NOMO-1 treated with dmso at 0.1 percent for 144 hours (cell line): ENCODE data around the gene SLC37A1.
"Not testable (repeated sequence)": the region's sequence is repeated elsewhere in the genome, so short reads cannot be mapped to it uniquely, and the experiment has no call there.

Experiments
- DNase-seq: peaks from one replicate; lab custom pipeline; 2025; ENCODE audit not compliant: unreplicated experiment; lab: John Stamatoyannopoulos, UW

The SLC37A1 gene

DNA sequence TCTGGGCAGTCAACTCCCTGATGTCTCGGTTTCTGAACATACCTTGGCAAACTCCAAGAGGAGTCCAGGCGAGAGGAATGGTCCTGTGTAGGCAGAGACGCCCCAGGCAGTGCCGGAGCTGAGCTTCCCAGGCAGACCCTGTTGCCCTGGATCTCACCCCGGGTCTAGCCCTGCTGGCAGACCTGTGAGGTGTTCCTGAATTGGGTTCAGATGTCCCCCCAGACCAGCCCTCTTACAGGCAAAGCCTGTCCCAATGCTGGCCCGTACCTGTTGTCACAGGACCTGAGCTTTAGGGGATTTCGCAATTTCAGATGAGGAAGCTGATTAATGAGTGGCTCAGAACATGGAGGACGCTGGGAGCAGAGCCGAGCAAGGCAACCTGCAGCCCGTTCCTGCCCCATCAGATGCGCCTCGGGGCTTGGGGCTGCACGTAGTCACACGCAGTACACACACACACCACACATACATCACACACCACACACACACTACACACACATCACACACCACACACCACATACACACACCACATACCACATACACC is 101.2 kb downstream of the SLC37A1 start:
- peak; percentile 55 for DNase-seq

DNA sequence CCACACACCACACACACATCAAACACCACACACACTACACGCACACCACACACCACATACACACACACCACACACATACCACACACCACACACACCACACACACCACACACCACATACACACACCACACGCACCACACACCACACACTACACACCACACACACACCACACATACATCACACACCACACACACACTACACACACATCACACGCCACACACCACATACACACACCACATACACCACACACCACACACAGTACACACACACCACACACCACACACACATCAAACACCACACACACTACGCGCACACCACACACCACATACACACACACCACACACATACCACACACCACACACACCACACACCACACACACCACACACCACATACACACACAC is 101.7 kb downstream of the SLC37A1 start:
- not testable (repeated sequence) for DNase-seq

DNA sequence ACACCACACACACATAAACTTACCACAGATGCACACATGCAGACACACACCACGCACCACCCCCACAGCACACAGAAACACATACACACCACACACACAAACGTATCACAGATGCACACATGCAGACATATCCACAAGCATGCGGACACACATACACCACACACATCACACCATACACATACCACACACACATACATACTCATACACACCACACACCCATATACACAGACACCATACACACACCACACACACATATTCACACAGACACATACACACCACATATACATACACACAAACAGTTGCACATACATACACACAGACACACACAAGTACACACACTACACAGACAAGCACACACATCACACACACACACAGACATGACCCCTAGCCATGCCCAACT is 102.3 kb downstream of the SLC37A1 start:
- no peak for DNase-seq

DNA sequence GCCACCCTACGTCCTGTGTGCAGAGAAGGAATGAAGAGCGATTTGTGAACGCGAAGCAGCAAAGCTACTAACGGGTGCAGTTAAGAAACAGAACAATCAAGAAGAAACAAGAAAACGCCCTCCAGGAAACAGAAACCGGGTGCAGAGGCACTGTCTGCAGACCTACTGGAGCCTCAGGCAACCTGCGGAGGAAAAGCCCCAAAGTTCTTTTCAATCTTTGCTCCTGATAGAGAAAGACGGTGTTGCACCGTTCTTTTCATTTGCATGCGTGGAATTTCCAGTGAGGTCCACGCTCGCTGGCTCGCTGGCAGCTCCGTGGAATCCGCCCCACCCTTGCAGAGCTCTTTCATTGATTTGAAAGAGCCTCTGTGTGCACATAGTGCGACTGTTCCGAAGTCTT is 102.8 kb downstream of the SLC37A1 start:
- DNase-seq, result no peak

DNA sequence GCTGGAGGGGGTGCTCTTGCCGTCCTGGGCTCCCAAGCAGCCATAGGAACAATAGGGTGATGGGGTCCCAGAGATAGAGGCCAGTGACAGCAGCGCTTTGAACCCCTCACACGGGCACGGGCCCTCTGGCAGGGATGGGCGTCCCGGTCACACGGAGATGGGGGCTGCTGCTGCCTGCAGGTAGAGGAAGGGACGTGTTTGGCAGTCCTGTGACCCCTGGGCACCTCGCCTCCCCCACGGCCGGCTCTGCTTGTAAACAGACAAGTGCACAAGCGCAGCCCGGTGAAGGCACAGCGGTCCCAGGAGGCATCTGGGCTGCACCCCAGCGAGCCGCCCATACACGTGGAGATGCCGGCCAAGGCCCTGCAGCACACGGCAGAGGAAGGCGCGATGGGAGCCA is 103.3 kb downstream of the SLC37A1 start:
- DNase-seq, result no peak

DNA sequence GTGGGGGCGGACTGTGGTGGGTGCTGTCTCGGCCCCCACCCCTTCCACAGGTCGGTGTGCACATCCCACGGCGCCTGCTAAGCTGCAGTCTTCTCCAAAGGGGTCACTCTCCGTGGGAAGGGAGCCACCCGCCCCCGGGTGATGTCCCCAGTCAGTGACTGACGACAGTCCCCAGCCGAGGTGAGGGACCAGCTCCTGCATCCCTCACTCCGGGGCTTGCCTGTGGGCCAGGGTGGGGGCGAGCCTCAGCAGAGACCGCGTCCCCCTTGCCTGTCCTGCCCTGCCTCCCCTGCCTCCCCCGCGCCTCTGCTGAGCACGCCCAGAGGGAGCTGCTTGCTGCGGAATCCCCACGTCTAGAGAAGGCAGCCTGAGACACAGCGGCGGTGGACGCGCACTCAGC is 103.8 kb downstream of the SLC37A1 start:
- no peak for DNase-seq

- no peak for DNase-seq
Observed at GRCh38 chr21:42618707-42619102, 105.1 kb downstream of the SLC37A1 start.

DNA sequence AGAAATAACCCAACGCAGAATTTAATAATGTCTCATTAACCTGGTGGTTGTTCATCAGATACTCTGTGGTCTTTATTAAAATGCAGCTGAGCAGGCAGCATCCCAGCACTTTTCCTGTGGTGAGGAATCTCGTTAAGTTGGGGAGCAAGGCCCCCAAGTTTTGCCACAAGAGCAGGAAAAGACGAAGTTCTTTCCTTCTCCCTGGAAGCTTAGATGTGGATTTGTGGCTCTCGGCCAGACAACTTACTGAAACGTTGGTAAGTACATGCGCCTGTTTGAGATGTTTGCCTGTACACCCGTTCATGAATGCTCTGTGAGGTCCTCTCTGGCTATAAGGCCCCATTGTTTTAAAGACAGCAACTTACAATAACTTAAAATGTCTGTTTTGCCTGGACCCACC is 105.5 kb downstream of the SLC37A1 start:
- no peak for DNase-seq

- no peak for DNase-seq
Observed at GRCh38 chr21:42619841-42620240, 106.2 kb downstream of the SLC37A1 start.

GRCh38 chr21:42621166-42621818 is 107.6 kb downstream of the SLC37A1 start:
- no peak for DNase-seq

DNA sequence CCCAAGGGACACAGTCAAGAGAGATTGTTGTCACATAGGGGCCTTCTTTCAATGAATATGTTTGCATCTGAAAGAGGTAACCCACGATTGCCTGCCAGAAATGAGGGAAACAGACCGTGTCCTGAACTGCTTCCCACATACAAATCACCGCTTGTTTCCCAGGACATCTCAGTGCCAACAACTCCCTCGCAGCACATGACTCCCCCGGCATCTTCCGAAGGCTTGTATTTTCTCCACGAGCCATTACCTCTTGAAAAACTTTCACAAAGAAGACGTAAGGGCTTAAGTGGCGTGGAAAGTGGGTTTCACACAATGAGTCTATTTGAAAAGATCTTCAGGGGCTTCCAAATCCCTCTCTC is 108.1 kb downstream of the SLC37A1 start:
- no peak for DNase-seq

DNA sequence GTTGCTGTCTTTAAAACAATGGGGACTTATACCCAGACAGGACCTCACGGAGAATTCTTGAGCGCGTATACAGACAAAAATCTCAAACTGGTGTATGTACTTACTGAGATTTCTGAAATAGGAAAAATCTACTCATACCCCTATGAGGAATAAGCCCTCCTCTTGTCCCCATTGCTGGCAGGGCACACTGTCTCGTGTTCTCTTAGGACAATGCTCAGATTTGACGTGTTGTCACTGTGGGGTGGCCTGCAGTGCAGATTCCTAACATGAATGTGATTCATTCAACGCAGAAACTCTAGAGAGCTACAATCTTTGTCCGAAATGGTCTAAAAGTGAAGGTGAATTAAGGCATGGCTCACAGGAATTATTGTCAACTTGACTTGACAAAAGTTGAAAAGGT is 108.6 kb downstream of the SLC37A1 start:
- DNase-seq, result no peak

- DNase-seq, result no peak
Observed at GRCh38 chr21:42623694-42624093, 110.0 kb downstream of the SLC37A1 start.

- DNase-seq, result no peak
Observed at GRCh38 chr21:42624095-42624790, 110.6 kb downstream of the SLC37A1 start.

- DNase-seq, result no peak
Observed at GRCh38 chr21:42624936-42625335, 111.3 kb downstream of the SLC37A1 start.

DNA sequence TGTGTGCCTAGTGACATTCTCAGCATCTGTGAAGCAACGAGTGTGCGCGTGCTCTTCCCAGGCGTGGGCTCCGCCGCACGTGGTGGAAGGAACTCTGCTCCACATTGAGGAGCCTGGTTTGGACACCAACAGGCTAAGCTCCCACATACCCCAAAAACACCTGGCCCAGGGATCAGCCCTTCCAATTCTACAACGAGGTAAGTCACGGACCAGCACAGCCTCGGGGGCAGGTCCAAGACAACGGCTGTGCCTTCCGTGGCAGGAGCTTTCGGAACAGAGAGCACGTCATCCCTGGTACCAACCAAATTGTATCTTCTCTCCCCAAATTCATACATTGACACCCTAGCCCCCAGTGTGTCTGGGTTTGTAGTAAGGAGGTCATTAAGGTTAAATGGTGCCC is 112.5 kb downstream of the SLC37A1 start:
- no peak for DNase-seq

DNA sequence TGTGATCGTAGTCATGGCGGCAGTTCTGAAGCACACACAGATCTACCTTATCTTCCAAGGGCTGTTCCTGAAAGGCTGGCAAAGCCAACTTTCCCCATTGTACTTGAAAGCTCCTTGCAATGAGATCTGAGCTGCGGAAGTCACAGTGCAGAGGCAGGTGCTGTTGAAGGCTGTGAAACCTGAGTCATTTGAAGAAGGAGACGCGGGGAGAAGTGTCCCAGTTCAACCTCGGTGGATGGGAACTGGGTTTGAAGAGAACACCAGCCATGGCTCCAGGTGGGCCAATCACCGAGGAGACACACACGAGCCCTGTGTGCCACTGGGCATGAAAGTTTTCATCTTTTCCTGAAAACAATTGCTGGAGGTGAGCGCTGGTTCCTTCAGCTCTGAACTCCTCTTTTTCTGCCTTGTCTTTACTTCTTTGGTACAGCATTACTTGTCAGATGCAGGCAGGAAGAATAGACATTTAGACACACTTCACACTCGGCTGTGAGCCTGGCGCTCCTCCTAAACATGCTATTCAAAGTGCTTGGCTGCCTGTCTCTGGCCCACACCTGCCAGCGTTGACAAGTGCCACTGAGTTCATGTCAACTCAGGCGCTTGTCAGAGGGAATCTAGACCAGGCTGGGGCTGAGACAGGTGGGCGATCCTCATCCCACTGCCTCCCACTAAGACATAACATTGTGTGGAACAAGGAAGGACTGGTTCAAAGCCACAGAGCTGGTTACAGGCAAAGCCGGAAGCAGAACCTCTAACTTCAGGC is 114.1 kb downstream of the SLC37A1 start:
- no peak for DNase-seq

DNA sequence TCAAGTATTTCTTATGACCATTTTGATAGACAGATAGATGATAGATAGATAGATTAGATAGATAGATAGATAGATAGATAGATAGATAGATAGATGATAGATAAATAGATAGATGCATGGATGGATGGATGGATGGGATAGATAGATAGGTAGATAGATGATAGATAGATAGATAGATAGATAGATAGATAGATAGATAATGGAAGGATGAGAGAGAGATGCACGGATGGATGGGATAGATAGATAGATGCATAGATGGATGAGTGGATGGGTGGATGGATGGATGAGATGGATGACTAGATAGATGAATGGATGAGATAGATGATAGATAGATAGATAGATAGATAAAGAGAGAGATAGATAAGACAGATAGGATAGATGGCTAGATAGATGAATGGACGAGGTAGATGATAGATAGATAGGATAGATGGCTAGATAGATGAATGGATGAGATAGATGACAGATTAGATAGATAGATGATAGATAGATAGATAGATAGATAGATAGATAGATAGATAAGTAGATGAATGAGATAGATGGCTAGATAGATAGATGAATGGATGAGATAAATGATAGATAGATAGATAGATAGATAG is 114.9 kb downstream of the SLC37A1 start:
- DNase-seq, result not testable (repeated sequence)

DNA sequence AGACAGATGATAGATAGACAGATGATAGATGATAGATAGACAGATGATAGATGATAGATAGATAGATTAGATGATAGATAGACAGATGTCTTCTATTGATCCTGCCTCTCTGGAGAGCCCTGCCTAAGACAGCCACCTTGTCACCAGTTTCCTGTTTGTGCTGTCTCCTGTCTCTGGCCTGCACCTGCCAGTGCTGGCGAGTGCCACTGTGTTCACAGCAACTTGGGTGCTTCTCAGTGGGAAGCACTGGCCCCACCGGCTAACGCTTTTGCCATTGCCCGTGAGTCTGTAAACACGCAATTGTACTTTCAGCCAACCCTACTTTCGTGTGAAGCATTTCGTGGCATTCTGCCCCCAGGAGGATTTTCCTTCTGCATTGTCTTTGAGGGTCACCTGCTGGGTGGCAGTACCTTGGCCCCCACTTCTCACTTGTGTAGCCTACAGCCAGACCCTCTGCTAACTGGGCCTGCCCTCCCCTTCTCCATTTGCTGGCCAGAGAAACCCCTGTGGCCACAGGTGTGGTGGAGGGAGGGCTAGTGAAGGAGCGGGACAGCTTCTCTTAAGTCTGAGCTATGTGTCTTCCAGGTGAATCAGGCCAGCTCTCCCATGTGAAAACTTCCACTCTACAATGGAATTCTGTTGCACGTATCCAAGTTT is 116.4 kb downstream of the SLC37A1 start:
- no peak for DNase-seq

DNA sequence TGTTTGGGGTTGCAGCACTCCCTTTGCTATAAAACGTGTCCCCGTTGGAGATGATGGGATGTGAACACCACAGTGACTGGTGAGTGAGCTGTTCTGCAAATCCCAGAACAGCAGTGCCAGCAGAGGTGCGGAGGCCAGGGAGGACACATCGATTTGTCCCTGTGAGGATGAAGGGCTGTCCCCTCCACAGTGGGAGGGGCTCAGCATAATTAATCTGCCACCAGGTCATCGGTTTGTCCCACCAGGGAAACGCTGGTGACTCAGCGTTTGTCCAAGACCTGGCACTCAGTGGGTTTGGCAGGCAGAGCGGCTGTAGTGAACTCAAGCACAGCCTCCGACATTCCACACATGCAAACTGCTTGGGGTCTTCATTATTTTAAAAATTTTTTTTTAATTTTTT is 117.0 kb downstream of the SLC37A1 start:
- DNase-seq, result no peak
